Lower leg skin (tissue), 4 donors: ENCODE data around the gene FAU. TPM values are rescaled to one million over a fixed set of nuclear protein-coding genes. Genes with fewer than 3 reads are reported as not detected.

Experiments
- DNase-seq, 2 donors: peaks; one replicate each; pipeline ENCODE4 v3.0.0-alpha.2; 2019; ENCODE audit warnings: low spot score in 2 of 2
- H3K4me3 ChIP-seq: fragments of 200-600 bp; sonication (generic); 2 replicates; pipeline ENCODE4 v1.5.1; 2017; ENCODE audit warnings: mild to moderate bottlenecking, low read depth; ENCODE audit not compliant: poor library complexity, severe bottlenecking
- CTCF ChIP-seq, 3 donors: fragments of 450-650 bp; IDR thresholded peaks; one replicate each; pipeline ENCODE4 v1.5.1; 2016; ENCODE audit warnings: antibody characterized with exemption in 3 of 3, mild to moderate bottlenecking in 3 of 3, moderate library complexity in 2 of 3
- POLR2A ChIP-seq, 2 donors: fragments of 450-650 bp; IDR thresholded peaks; one replicate each; pipeline ENCODE4 v1.6.1; 2016 to 2017; ENCODE audit warnings: antibody characterized with exemption in 2 of 2, mild to moderate bottlenecking in 1 of 2, moderate library complexity in 1 of 2
- WGBS, 2 donors: methylation state at CpG; one replicate each; pipeline ENCODE4 v1.1.5; 2018; 5-methylcytosine and 5-hydroxymethylcytosine counted together
- intact Hi-C: fragments of 100-400 bp; cut with DNase I; formaldehyde crosslinking; loops from one replicate; pipeline ENCODE4 v1.15.0; 2023; ENCODE audit warnings: low total_unique reads
- total RNA-seq, 4 donors: library from RNA; depleted of rRNA; stranded (reverse); fragments of >200 nt; gene quantifications; one replicate each; pipeline ENCODE4 v1.1.0, GENCODE V29; 2016

FAU gene
- total RNA-seq, 4 donors from 2014 or later = 574 to 1,562 (median 887) TPM

GRCh38 chr11:65165410-65166317 lies 43.7 kb upstream of the FAU start:
- no peak overlapping the region for H3K4me3 ChIP-seq
- DNase-seq = no peak
- WGBS, 2 donors = 55 to 62% methylated on average over 31 of the region's 31 CpGs
- intact Hi-C loops = no loop called here
- no peak for TF ChIP-seq CTCF (IDR thresholded peaks at IDR 0.05)
- TF ChIP-seq POLR2A (IDR thresholded peaks at IDR 0.05) = no peak

- H3K4me3 ChIP-seq = no peak overlapping the region
- TF ChIP-seq POLR2A (IDR thresholded peaks at IDR 0.05) (no peak), CTCF (IDR thresholded peaks at IDR 0.05) (no peak)
- no peak for DNase-seq
- intact Hi-C loops = no loop called here
- WGBS, 2 donors = 87 to 90% methylated on average over 2 of the region's 2 CpGs
These were observed 41.8 kb upstream of the FAU start for GRCh38 chr11:65163684-65164083.

- DNase-seq = no peak
- no peak for TF ChIP-seq POLR2A (IDR thresholded peaks at IDR 0.05)
- no peak for TF ChIP-seq CTCF (IDR thresholded peaks at IDR 0.05)
- H3K4me3 ChIP-seq = no peak overlapping the region
- intact Hi-C loops = no loop called here
- 78 to 83% methylated on average over 3 of the region's 3 CpGs for WGBS, 2 donors
These were observed 38.7 kb upstream of the FAU start for GRCh38 chr11:65160643-65161042.

GRCh38 chr11:65159012-65159411 lies 37.1 kb upstream of the FAU start:
- no peak overlapping the region for H3K4me3 ChIP-seq
- 81 to 83% methylated on average over 5 of the region's 5 CpGs for WGBS, 2 donors
- TF ChIP-seq POLR2A (IDR thresholded peaks at IDR 0.05) = no peak
- no peak for TF ChIP-seq CTCF (IDR thresholded peaks at IDR 0.05)
- DNase-seq = no peak
- intact Hi-C loops = no loop called here

GRCh38 chr11:65157336-65157735 lies 35.4 kb upstream of the FAU start:
- TF ChIP-seq CTCF (IDR thresholded peaks at IDR 0.05) = no peak
- no peak for TF ChIP-seq POLR2A (IDR thresholded peaks at IDR 0.05)
- no peak for DNase-seq
- no peak overlapping the region for H3K4me3 ChIP-seq
- WGBS, 2 donors = 76 to 83% methylated on average over 3 of the region's 3 CpGs
- intact Hi-C loops = no loop called here
